GM18508 (cell line): Measurements from ENCODE around the gene TCEAL3.
A peak's percentile ranks its signal among the peaks of the same experiment; 100 is the strongest.
"Not testable (repeated sequence)": the region's sequence is repeated elsewhere in the genome, so short reads cannot be mapped to it uniquely, and the experiment has no call there.

Experiments used
- ATAC-seq: cut with Tn5 transposase; IDR thresholded peaks from one replicate; pipeline ENCODE4 v1.9.1; 2021; ENCODE audit warnings: moderate number of reproducible peaks; ENCODE audit not compliant: insufficient read depth, unreplicated experiment

Gene TCEAL3, protein sequence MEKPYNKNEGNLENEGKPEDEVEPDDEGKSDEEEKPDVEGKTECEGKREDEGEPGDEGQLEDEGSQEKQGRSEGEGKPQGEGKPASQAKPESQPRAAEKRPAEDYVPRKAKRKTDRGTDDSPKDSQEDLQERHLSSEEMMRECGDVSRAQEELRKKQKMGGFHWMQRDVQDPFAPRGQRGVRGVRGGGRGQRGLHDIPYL

DNA sequence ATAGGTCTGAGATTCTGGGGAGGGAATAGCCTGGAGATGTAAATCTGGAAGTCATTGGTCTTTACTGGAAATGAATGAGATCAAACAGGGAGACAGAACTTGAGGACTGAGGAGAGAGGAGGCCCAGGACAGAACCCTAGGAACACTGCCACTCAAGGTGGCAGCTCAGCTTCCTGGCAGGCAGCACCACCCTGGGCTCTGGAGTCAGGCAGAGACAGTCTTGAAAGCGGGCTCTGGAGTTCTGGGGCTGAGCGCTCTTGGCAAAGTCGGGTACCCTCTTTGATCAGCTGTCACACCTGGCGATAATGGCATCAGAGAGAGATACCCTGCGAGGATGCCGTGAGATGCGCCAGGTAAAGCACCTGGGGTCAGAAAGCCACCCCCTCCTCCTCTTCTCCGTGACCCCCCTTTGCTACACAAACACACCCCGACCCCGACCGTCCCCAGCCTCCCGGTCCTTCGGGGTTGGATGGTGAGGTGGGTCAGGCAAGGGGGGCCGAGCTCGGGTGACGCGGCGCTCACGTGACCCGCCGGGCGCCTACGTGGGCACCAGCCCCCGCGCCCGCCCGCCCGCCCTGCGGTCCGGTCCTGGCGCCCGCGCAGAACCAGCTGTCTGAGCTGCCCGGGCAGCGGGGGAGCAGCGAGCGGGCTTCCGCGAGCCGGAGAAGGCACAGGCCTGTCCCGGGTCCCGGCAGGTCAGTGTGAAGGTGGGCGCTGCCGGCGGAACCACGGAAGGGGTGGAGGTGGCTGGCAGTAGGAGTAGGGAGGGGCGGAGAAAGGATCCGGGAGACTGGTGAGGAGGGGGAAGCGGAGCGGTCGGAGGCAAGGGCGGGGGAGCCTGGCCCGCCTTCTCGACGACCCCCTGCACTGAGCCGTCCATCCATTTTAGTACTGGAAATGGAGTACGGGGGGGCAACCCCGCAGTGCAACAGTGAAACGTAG, at the start of gene TCEAL3:
Gene TCEAL3, plus strand, starts transcription at position 600 of the 942 bp plus-strand sequence. CDS start 1,102 bp downstream, outside the sequence.
- ATAC-seq = no peak

- no peak for ATAC-seq
These were observed 47.5 kb upstream of the TCEAL3 start for GRCh38 chrX:103560256-103560655.

- no peak for ATAC-seq
These were observed 45.0 kb upstream of the TCEAL3 start for GRCh38 chrX:103562801-103563200.

GRCh38 chrX:103565197-103565596, 42.6 kb upstream of the TCEAL3 start:
- ATAC-seq = peak; percentile 62

DNA sequence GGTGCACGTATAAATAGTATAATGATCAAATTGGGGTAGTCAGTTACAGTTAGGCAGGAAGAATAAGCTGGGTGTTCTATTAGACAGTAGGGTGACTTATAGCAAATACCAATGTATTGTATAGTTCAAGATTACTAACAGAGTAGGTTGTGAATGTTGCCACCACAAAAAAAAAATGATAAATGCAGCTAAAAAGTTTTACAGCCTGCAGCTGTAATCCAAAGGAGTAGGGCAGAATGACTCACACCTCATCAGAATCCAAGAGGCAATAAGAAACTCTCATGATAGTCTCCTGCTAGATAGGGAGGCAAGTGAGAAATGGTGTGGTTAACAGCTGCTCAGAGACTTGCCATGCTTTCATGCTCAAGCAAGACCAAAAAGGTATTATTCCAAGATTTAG, 42.0 kb upstream of the TCEAL3 start:
- no peak for ATAC-seq

- ATAC-seq = no peak
These were observed 36.6 kb upstream of the TCEAL3 start for GRCh38 chrX:103571121-103571520.

DNA sequence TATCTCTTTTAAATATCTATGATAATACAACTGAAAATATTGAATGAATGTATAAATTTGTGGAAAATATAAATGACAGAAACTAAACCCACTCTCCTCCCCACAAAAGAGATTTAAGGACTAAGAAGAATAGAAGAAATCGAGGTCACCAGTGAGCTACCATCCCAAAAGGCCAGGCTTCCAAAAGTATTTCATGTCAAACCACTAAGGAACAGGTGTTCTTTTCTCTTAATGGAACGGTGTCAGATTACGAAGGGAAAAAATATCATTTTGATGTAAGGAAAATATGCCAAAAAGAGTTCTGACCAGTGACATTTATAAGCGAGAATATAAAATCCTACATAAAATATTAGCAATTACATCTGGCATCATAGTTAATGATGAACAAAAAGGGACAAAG, 36.0 kb upstream of the TCEAL3 start:
- no peak for ATAC-seq

DNA sequence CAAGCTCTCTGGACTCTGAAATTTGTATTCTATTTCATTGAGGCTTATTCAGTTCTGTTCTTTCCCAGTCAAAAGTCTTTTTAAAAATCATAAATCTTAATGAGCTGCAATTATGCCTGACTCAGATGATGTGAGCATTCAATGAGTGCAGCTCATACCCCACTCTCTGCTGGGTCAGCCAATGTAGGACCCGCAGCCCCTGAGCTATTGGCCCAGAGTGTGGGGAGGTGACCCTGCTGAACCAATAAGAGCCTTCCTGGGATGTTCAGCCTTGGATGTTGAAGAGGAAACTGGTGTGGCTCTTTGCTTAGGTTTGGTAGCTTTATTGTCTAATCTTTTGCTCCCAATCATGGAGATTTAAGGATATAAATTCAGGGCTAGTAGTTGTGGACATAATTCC, 34.6 kb upstream of the TCEAL3 start:
- no peak for ATAC-seq

DNA sequence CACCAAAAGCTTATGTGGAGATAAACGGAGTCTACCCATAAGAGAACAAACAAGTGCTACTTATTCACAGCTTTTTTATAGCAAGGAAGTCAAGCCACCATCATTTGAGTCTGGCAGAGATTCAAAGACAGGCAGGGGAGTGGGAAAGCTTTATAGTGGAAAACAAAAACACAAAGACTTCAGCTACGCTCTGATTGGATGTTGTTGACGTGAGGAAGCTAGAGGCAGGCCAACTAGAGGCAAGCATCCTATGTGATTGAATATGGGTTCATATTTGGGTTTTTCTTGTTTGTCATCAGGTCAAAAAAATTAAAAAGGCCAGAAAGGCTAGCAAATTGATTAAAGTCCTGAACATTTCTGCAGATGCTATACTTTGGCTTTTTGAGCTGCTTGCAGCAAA, 23.2 kb upstream of the TCEAL3 start:
- ATAC-seq = no peak

DNA sequence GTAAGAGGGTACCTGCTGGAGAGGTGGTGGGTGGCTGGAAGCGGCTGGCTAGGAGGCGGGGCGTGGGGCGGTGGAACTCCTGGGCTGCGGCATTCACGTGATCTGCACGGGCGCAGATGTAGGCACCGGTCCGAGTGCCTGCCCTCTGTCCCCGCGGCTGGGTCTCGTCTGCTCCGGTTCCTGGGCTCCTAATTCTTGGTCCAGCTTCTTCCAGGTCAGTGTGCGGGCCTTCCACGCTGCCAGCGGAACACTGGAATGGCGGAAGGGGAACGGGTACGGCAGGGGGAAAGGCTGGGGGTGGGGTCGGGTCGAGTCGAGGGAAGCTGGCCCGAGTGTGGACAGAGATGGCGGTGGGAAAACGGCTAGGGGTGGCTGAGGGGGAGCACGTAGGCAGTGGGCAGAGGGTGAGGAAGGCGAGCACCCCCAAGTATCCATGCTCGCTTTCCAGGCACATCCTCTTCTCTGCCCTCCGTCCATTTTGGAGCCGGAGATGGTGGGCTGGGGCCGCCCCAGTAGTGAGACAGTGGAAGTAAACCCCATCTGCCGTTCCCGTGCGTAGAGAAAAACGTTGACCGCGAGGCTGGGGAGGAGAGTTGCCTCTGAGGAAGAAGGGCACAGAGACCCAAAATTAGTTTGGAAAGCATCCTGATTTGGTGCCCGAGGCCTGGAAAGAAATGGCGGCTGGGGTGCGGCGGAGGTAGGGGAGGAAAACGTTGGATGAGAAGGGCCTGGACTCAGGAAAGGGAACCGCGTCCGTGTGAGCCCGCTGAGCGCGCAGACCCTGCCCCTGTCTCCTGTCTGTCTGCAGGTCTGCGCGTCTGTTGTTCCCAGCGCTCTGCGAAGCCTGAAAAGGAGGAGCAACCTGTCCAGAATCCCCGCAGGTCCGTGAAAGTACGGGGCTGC, 22.1 kb upstream of the TCEAL3 start, which contains the start of gene TCEAL4:
Gene TCEAL4, plus strand, starts transcription at position 105 of the 903 bp plus-strand sequence. CDS start 1,161 bp downstream, outside the sequence.
- no peak for ATAC-seq

DNA sequence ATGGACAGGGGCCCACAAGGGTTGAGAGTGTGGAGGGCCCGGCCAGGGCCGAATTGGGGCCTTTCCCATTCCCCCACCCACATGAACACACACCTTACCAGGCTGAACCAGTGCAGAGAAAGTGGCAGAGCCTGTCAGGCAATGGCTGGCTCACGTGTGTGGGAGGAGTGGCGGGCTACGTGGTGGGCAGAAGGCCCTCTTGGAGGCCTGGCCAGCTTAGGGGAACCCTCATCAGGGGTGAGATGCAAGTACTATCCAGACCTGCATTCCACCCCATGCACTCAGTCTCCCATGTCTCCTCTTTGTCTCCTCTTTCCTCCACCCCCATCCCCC, 21.5 kb upstream of the TCEAL3 start:
- no peak for ATAC-seq

GRCh38 chrX:103586659-103587058, 21.1 kb upstream of the TCEAL3 start:
- no peak for ATAC-seq

DNA sequence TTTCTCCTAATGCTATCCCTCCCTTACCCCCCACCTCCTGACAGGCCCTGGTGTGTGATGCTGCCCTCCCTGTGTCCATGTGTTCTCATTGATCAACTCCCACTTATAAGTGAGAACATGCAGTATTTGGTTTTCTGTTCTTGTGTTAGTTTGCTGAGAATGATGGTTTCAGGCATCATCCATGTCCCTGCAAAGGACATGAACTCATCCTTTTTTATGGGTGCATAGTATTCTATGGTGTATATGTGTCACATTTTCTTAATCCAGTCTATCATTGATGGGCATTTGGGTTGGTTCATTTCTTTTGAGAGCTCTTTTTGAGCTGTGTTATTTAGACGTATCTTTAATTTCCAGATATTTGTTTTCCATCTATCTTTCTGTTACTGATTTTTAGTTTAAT, 15.5 kb upstream of the TCEAL3 start:
- ATAC-seq = not testable (repeated sequence)

- not testable (repeated sequence) for ATAC-seq
These were observed 12.6 kb upstream of the TCEAL3 start for GRCh38 chrX:103595202-103595601.

GRCh38 chrX:103608306-103608963, 672 bp downstream of the TCEAL3 start:
- ATAC-seq = no peak

DNA sequence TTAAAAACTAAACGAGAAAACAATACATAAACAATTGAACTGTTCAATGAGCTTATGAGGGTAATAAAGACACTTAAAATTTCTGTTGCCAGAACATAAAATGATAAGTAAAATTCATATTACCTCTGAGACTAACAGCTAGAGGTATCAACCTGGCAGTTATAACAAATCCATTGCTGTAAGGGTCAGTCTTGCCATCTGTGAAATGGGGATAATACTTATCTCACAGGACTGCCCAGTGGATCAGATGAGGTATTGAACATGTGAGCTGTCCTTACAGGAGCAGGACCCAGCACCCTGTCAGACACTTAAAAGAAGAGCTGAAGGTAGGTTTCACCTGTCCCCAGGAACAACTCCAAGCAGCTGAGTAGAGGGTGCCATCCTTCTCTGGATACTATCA, 2.5 kb downstream of the TCEAL3 start:
- ATAC-seq = no peak

DNA sequence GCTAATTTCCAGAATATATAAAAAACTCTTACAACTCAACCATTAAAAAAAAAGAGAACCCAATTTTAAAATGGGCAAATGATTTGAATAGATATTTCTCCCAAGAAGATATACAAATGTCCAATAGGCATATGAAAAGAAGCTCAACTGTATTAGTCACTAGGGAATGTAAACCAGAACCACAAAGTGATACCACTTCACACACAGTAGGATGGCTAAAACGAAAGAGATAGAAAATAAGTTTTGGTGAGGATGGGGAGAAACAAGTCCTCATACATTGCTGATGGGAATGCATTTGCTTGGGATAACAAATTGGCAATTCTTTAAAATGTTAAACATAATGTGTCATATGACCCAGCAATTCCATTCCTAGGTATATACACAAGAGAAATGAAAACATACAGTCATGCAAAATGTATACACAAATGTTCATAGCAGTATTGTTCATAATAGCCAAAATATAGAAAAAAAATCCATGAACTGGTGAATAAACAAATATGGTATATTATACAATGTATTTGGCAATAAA, 5.7 kb downstream of the TCEAL3 start:
- no peak for ATAC-seq

DNA sequence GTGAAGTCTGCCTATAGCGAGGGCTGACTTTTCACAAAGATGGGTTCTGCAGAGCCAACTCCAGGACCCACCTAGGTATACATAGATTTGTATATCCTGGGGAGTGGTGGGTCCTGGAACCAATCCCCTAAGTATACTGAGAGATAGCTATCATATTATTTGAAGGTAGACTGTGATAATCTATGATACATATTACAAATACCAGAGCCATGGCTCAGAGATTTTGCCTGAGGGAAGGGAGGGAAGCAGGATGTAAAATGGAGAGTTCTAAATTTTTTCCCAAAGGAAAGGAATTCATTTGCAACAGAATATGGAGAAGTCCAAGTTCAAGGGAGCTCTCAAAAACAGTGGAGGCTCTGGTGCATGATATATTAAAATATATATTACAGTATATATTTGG, 7.2 kb downstream of the TCEAL3 start:
- ATAC-seq = no peak

- ATAC-seq = no peak
These were observed 8.1 kb downstream of the TCEAL3 start for GRCh38 chrX:103615781-103616371.
